Ramos (cell line): Measurements from ENCODE around the gene SNX25.

Source experiments
- in situ Hi-C: fragments of 300-500 bp; cut with MboI; formaldehyde crosslinking; loops from one replicate; pipeline ENCODE4 v1.14.3; 2022; ENCODE audit warnings: low sequenced_read_pairs; ENCODE audit not compliant: unreplicated experiment

The SNX25 gene

DNA sequence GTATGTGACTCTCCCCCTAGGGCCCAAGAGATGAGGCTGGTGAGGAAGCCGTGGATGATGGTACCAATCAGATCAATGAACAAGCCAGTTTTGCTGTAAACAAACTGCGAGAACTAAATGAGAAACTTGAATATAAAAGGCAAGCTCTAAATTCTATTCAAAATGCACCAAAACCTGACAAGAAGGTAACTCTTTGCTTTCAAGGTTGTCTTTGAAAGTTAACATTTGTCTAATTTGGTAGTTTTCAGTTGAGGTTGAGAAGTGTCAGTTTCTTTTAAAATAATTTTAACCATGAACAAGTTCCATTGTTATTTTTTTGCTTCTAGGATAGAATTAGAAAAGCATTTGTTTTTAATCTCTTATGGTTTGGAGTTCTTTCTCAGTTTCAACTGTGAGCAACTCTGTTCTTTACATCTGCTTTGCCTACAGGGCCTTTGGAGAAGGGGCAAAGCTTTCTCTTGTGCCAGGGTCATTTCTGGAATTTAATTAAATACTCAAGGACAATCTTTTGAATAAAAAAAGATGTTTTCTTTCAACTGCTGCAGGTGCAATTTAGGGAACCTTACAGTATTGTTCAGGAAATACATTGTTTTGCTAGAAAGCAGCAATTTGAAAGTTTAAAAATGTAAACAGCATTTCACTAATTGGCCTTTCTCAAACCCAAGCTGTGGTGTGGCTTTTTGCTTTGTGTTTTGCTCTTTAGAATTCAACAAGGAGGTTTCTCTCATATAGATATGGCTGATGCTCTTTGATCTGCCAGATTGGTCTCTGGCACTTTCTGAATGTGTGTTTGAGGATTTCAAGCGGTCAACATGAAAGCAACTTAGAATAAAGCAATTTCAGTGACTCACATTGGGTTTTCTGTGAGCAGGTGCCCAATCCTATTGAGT, 123.4 kb downstream of the SNX25 start:
- in situ Hi-C loops: no loop called here

- in situ Hi-C loops: no loop called here
These were observed 124.9 kb downstream of the SNX25 start for GRCh38 chr4:185334326-185334725.

DNA sequence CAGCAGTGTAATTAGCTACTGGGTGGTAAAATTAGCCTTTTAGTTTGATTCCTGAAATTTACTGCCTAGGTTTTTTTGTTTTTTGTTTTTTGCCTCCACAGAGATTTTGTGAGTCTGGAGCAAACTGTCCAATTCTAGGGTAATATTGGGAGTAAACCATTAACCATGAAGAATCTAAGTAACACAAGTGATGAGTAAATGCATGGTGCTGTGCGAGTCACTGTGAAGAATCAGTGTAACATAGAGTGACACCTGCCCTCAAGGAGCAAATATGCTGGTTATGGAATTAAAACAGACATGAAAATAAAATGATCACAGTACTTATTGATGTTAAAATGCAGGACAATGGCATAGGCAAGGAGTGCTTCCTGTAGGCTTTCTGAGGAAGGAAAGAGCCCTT, 126.2 kb downstream of the SNX25 start:
- in situ Hi-C loops: no loop called here

- in situ Hi-C loops: no loop called here
These were observed 130.5 kb downstream of the SNX25 start for GRCh38 chr4:185339941-185340340.

GRCh38 chr4:185341377-185341776, 132.0 kb downstream of the SNX25 start:
- in situ Hi-C loops: no loop called here

- in situ Hi-C loops: no loop called here
These were observed 132.4 kb downstream of the SNX25 start for GRCh38 chr4:185341841-185342240.

DNA sequence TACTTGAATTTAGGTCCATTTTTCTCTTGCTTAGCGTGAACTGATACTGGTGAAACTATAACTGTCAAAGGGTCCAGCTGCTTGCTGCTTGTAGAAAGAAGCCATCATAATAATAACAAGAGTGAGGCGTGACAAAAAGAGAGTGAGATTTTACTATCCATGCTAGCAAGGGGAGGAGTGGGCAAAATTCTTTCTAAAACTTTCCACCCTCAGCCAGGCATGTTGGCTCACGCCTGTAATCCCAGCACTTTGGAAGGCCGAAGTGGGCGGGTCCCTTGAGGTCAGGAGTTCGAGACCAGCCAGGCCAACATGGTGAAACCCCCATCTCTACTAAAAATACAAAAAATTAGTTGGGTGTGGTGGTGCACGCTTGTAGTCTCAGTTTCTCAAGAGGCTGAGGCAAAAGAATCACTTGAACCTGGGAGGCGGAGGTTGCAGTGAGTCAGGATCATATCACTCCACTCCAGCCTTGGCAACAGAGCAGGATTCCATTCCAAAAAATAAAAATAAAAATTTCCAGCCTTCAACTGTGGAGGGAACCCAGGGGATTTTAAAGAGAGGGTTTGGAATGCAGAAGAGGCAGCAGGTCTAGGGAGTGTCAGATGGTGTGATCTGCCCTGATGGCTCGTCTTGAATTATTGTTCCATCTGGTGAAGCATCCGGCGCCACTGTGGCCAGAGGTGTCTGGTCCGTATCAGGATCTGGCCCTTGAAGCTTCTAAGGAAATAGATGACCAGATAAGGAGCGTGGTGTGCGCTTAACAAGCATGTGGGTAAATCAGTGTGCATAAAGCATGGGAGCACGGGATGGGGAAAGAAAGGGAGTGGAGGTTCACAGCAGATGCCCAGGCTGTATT, 134.6 kb downstream of the SNX25 start:
- in situ Hi-C loops: no loop called here

DNA sequence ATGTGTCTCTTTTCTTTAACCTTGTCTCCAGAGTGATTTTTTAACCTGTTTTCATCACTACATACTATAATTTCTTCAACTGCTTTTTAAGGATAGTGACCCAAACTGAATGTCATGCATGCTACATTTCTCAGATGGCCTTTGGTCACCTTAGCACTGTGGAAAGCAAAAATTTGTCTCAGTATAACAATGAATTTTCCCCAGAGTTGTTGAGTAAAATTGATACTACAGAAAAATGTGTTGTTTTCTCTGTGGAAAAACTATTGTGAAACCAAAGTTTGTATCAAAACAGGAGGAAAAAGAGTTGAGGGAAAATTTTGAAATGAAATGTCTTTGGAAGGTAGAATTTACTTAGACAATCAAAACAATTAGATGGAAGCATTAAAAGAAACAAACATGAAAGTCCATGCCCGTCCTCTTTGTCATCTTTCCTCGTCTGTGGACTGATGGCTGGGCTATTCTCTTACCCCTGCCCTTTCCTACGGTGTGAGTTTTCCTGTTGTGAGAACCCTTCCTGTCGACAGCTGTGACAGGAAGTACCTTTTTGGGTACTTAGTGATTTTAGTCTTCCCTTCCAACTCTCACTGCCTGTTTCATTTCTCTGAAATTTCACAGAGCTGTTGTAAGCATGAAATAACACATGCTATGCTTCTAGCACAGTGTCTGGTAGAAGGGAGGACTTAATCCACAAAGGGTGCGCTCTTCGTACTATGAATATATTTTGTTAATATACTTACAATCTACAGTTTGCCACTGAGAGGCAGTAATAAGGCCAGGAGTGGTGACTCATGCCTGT, 135.5 kb downstream of the SNX25 start:
- in situ Hi-C loops: no loop called here

- in situ Hi-C loops: no loop called here
These were observed 137.7 kb downstream of the SNX25 start for GRCh38 chr4:185346975-185347601.

DNA sequence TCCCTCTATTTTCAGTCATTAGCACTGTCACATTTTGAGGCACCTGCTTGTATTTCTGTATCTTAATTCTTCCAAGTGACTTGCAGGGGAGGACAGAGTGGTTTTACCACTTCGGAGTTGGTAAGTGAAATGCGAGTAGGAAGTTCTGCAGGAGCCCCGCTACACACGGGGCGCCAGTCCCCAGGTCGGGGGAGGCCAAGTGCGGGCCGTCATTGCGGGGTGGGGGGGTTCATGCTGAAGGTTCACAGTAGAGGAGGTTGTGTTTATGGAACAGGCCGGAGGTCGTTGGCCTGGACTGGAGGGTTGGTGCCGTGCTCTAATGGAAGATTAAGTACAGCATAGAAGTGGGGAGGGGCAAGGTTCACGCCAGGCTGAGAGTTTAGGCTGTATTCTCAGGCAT, 142.3 kb downstream of the SNX25 start:
- in situ Hi-C loops: loop anchor here (25.0 kb wide), 1 partner anchor 686 kb away; no protein-coding TSS in a partner anchor

GRCh38 chr4:185352202-185352601, 142.8 kb downstream of the SNX25 start:
- in situ Hi-C loops: loop anchor here (25.0 kb wide), 1 partner anchor 685 kb away; no protein-coding TSS in a partner anchor

GRCh38 chr4:185352741-185353140, 143.3 kb downstream of the SNX25 start:
- in situ Hi-C loops: loop anchor here (25.0 kb wide), 1 partner anchor 685 kb away; no protein-coding TSS in a partner anchor

DNA sequence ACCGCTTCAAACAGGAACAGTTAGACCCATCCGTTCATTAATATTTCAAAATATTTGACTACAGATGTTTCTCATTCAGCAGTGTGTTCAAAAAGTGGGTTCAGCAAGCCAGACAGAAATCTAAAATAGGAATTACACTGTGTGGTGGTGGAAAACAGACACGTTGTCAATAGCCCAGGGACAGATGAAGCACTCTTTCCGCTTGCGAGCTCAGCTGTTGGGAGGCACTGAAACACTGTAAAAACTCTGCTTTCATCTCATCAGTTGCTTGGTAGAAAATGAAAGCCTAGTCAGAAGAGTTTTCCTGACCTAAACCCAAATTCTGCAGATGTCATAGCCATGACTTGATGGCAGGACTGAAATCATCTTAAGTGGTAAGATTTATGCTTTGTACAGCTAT, 147.8 kb downstream of the SNX25 start:
- in situ Hi-C loops: loop anchor here (25.0 kb wide), 1 partner anchor 680 kb away; no protein-coding TSS in a partner anchor

DNA sequence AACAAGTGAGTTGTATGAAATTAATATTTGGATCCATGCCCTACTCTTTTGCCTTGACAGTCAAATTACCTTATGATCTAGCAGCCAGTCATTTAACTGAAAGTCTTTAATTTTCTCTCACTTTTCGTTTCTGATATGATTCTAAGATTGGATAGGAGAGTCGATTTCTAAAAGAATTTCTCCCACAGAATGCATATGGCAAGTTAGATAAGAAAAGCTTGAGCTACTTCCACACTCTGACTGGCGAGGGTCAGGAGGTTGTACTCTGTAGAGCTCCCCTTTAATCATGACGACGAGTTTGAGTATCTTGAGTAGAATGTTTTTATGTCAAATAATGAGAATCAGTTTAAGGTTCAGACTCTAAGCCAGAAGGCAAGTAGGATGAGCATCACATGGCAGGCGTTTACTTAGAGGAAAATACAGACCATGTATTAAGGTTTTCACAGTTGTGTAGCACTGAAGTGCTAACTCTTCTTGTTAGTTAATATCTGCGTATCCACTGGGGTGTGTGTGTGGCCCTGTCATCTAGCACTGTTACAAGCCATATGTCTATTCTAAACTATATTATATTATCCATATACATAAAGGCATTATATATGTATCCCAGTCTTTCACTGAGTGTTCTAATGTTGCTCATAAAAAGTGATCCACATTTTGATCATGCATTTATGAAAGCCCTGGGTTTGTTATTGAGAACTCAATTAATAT, 148.5 kb downstream of the SNX25 start:
- in situ Hi-C loops: loop anchor here (25.0 kb wide), 1 partner anchor 679 kb away; no protein-coding TSS in a partner anchor

DNA sequence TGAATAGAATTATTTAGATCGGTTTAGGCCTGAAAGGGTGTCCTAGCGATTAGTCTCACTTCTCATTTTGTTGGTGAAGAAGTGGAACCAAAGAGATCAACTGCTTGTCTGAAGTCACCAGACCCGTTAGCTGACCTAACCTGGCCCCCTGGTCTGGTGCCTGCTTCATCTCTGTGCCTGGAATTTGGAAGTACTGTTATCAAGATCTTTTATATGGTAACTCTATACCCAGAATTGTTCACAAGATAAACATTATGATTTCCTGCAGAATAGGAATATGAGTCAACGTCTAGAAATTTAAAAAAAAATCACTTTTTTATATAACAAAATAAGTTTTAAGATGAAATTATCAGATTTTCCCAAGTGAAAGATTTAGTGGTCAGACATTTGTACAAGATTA, 149.1 kb downstream of the SNX25 start:
- in situ Hi-C loops: loop anchor here (25.0 kb wide), 1 partner anchor 679 kb away; no protein-coding TSS in a partner anchor

DNA sequence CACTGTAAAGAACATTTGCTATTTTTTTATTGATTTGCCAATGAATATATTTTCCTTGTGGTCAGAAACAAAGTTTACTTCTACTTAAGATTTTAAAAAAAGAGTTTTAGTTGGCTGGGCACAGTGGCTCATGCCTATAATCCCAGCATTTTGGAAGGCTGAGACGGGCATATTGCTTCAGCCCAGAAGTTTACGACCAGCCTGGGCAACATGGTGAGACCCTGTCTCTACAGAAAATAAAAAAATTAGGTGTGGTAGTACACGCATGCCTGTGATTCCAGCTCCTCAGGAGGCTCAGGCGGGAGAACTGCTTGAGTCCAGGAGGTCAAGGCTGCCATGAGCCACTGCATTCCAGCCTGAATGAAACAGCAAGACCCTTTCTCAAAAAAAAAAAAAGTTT, 149.6 kb downstream of the SNX25 start:
- in situ Hi-C loops: loop anchor here (25.0 kb wide), 1 partner anchor 678 kb away; no protein-coding TSS in a partner anchor

GRCh38 chr4:185359767-185360446, 150.5 kb downstream of the SNX25 start:
- in situ Hi-C loops: loop anchor here (25.0 kb wide), 1 partner anchor 677 kb away; no protein-coding TSS in a partner anchor

DNA sequence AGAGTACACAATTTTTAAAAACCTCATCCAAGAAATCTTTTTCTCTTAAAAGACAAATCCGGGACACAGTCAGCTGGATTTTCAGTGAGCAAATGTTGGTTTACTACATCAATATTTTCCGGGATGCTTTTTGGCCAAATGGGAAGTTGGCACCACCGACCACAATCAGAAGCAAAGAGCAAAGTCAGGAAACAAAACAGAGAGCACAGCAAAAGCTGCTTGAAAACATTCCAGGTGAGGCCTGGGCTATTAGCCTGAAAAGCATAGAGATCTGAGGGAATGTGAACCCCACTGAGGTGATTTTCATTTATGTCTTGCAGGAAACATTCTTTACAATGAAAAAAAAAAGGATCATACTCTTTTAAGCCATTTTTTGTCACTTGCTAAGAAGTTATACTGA, 152.5 kb downstream of the SNX25 start:
- in situ Hi-C loops: loop anchor here (25.0 kb wide), 1 partner anchor 675 kb away; no protein-coding TSS in a partner anchor
